MM.1S (cell line): Measurements from ENCODE around the gene CEP72.
"Not testable (repeated sequence)": the region's sequence is repeated elsewhere in the genome, so short reads cannot be mapped to it uniquely, and the experiment has no call there.

Experiments used
- DNase-seq: peaks from one replicate; pipeline ENCODE4 v3.0.0-alpha.2; 2015
- H2AFZ ChIP-seq: fragments of 300-600 bp; sonication (generic); 2 replicates; pipeline ENCODE4 v1.6.0; 2016; ENCODE audit warnings: antibody characterized with exemption, low read length
- H3F3A ChIP-seq: fragments of 300-600 bp; sonication (generic); 2 replicates; pipeline ENCODE4 v1.6.1; 2016; ENCODE audit warnings: mild to moderate bottlenecking, antibody characterized with exemption, low read length, moderate library complexity, mixed read lengths; ENCODE audit not compliant: insufficient read depth
- H3K27ac ChIP-seq: fragments of 300-600 bp; sonication (generic); 2 replicates; pipeline ENCODE4 v1.5.1; 2016; ENCODE audit warnings: mild to moderate bottlenecking, low read length
- H3K27me3 ChIP-seq: fragments of 300-600 bp; sonication (generic); replicated peaks from 2 replicates; pipeline ENCODE4 v1.6.0; 2016; ENCODE audit warnings: low read length; ENCODE audit not compliant: insufficient read depth
- H3K36me3 ChIP-seq: fragments of 300-600 bp; sonication (generic); replicated peaks from 2 replicates; pipeline ENCODE4 v1.6.1; 2016; ENCODE audit warnings: mild to moderate bottlenecking, low read length, mixed read lengths; ENCODE audit not compliant: insufficient read depth
- H3K4me1 ChIP-seq: fragments of 300-600 bp; sonication (generic); 2 replicates; pipeline ENCODE4 v1.6.1; 2016; ENCODE audit warnings: low read length, mixed read lengths
- H3K4me2 ChIP-seq: fragments of 300-600 bp; sonication (generic); 2 replicates; pipeline ENCODE4 v1.6.0; 2016; ENCODE audit warnings: low read depth, low read length
- H3K4me3 ChIP-seq: fragments of 300-600 bp; sonication (generic); 2 replicates; pipeline ENCODE4 v1.5.1; 2016; ENCODE audit warnings: low read length, mixed read lengths
- H3K79me2 ChIP-seq: fragments of 300-600 bp; sonication (generic); 2 replicates; pipeline ENCODE4 v1.6.1; 2016; ENCODE audit warnings: mixed run types, low read length, mixed read lengths
- H3K9ac ChIP-seq: fragments of 300-600 bp; sonication (generic); 2 replicates; pipeline ENCODE4 v1.6.1; 2016; ENCODE audit warnings: low read length, mixed read lengths
- H3K9me2 ChIP-seq: fragments of 300-600 bp; sonication (generic); replicated peaks from 2 replicates; pipeline ENCODE4 v1.6.1; 2016; ENCODE audit warnings: mild to moderate bottlenecking, low read length, mixed read lengths; ENCODE audit not compliant: insufficient read depth
- H3K9me3 ChIP-seq: fragments of 300-600 bp; sonication (generic); replicated peaks from 2 replicates; pipeline ENCODE4 v1.6.1; 2016; ENCODE audit warnings: mild to moderate bottlenecking, low read length, mixed read lengths; ENCODE audit not compliant: insufficient read depth
- H4K20me1 ChIP-seq: fragments of 300-600 bp; sonication (generic); 2 replicates; pipeline ENCODE4 v1.6.1; 2016; ENCODE audit warnings: mild to moderate bottlenecking, low read length, moderate library complexity, mixed read lengths; ENCODE audit not compliant: insufficient read depth
- EZH2 ChIP-seq: fragments of 300-600 bp; sonication (generic); optimal IDR thresholded peaks from 2 replicates; pipeline ENCODE3; 2017; ENCODE audit warnings: low read depth, mild to moderate bottlenecking, antibody characterized with exemption, low read length, mixed read lengths
- EZH2phosphoT487 ChIP-seq: fragments of 300-600 bp; sonication (generic); IDR thresholded peaks from 2 replicates; pipeline ENCODE4 v1.6.1; 2018; ENCODE audit warnings: antibody characterized with exemption, low read length
- TF ChIP-seq, protein P1 (sequence below): fragments of 300-600 bp; sonication (generic); IDR thresholded peaks from 2 replicates; pipeline ENCODE4 v1.5.1; 2016; ENCODE audit warnings: antibody characterized with exemption, low read length, mixed read lengths

CEP72 gene

DNA sequence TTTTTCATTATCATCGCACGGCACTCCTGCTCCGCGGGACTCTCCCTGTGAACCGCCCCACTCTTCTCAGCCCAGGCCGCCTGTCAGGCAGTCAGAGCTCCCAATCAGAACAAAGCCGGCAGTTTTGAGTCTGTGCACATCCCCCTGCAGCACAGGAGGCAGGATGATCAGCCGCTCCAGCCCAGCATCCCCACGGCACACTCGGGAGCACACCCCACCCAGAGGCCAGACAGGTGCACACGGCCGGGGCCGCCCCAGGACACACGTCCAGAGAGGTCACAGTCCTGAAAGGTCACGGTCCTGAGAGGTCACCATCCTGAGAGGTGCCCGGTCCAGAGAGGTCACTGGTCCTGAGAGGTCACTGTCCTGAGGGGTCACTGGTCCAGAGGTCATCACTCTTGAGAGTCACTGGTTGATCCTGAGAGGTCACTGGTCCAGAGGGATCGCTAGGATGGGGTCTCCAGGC lies 72.6 kb downstream of the CEP72 start:
- H3K4me2 ChIP-seq, result no peak overlapping the region
- no peaks in the 10 kb centered on the region for H3K9me3 ChIP-seq
- no peaks in the 10 kb centered on the region for H3K79me2 ChIP-seq
- DNase-seq, result no peak
- no peaks in the 10 kb centered on the region for H4K20me1 ChIP-seq
- no peak overlapping the region for H3K4me3 ChIP-seq
- H2AFZ ChIP-seq, result no peak overlapping the region
- no peak overlapping the region for H3K9ac ChIP-seq
- H3K4me1 ChIP-seq, result no peaks in the 10 kb centered on the region
- H3K9me2 ChIP-seq, result no peaks in the 10 kb centered on the region
- H3K36me3 ChIP-seq, result no peaks in the 10 kb centered on the region
- no peaks in the 10 kb centered on the region for H3F3A ChIP-seq
- H3K27me3 ChIP-seq, result no peaks in the 10 kb centered on the region
- H3K27ac ChIP-seq, result no peak overlapping the region
- no peak for TF ChIP-seq EZH2phosphoT487
- TF ChIP-seq, protein P1, sequence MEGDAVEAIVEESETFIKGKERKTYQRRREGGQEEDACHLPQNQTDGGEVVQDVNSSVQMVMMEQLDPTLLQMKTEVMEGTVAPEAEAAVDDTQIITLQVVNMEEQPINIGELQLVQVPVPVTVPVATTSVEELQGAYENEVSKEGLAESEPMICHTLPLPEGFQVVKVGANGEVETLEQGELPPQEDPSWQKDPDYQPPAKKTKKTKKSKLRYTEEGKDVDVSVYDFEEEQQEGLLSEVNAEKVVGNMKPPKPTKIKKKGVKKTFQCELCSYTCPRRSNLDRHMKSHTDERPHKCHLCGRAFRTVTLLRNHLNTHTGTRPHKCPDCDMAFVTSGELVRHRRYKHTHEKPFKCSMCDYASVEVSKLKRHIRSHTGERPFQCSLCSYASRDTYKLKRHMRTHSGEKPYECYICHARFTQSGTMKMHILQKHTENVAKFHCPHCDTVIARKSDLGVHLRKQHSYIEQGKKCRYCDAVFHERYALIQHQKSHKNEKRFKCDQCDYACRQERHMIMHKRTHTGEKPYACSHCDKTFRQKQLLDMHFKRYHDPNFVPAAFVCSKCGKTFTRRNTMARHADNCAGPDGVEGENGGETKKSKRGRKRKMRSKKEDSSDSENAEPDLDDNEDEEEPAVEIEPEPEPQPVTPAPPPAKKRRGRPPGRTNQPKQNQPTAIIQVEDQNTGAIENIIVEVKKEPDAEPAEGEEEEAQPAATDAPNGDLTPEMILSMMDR, result no peak
- TF ChIP-seq EZH2, result no peak

DNA sequence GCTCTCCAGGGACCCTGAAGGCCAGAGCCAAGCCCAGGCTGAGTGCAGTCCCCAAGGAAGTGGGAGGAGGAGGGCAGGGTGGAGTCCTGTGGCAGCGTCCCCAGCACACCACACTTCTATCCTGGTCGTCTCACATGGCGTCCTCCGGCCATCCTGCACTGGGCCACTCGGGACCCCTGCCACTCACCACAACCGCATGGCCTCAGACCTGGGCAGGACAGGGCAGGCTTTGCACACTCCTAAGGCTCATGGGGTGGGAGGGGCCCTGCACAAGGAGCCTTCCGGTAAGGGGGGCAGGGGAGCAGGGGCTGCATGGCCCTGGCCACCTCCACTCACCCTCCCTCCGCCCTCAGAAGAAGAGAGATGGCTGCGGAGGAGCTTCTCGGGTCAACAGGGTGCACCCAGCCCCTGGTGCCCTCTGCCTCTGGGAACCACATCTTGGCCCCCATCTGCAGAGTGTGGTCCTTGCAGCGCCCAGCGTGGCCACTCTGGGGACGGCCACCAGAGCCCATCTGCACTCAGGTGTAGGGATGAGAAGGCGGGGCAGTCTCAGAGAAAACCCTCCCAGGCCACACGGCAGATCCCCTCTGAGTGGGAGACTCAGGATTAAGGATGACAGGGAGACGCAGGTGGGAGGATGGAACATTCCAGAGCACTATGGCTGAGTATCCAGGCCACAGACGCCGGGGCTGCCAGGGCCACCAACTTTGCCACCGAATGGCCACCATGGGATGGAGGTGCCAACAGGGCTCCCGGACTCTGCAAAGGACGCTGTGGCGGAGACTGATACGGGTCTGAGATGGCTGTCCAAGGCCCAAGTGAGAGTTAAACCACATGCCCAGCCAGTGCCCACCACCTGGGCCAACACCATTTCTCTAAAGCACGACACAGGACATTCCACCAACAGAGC lies 73.4 kb downstream of the CEP72 start:
- Histone ChIP-seq H2AFZ (no peak overlapping the region), H3K9ac (no peak overlapping the region), H3K4me2 (no peak overlapping the region), H3K9me3 (no peaks in the 10 kb centered on the region), H3K4me1 (no peaks in the 10 kb centered on the region), H3K9me2 (no peaks in the 10 kb centered on the region), H3K27me3 (no peaks in the 10 kb centered on the region), H3K79me2 (no peaks in the 10 kb centered on the region), H3K36me3 (no peaks in the 10 kb centered on the region), H3K4me3 (no peak overlapping the region), H3F3A (no peaks in the 10 kb centered on the region), H4K20me1 (no peaks in the 10 kb centered on the region), H3K27ac (no peak overlapping the region)
- DNase-seq, result no peak
- TF ChIP-seq, protein P1, result no peak
- no peak for TF ChIP-seq EZH2
- TF ChIP-seq EZH2phosphoT487, result no peak

DNA sequence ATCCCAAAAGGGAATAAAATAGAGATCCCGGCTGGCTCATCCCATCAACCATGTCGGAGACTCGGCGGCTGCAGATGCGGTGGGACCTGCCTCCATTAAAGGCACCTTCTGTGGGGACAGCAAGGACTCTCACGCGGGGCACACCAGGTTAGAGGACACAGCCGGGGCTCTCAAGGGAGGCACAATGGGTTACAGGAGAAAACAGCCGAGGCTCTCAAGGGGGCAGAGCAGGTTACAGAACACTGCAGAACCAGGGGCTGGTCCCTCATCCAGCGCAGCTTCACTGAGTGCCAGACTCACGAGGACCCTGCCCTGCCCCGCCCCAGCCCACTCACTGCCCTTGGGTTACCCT lies 74.0 kb downstream of the CEP72 start:
- not testable (repeated sequence) for H3K9ac ChIP-seq, H3K27me3 ChIP-seq, H3K27ac ChIP-seq, H3K4me1 ChIP-seq, H3K9me3 ChIP-seq, H3K4me3 ChIP-seq, H3K79me2 ChIP-seq, H4K20me1 ChIP-seq, H3K36me3 ChIP-seq, H3K4me2 ChIP-seq, H2AFZ ChIP-seq, DNase-seq, H3K9me2 ChIP-seq, H3F3A ChIP-seq

DNA sequence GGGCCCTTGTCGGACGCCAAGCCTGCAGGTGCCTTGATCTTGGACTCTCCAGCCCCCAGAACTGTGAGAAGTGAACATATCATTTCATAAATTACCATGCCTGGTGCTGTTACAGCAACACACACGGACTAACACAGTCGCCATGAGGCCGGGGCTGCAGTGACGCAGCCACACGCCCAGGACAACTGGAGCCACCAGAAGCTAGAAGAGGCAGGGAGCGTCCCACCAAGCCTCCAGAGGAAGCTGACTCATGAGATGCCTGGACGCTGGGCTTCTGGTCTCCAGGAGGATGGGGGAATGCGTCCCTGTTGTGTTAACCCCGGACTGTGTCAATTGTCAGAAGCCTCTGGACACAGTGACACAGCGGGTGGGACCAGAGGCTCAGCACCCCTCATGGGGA lies 74.8 kb downstream of the CEP72 start:
- H3K9me2 ChIP-seq, result not testable (repeated sequence)

DNA sequence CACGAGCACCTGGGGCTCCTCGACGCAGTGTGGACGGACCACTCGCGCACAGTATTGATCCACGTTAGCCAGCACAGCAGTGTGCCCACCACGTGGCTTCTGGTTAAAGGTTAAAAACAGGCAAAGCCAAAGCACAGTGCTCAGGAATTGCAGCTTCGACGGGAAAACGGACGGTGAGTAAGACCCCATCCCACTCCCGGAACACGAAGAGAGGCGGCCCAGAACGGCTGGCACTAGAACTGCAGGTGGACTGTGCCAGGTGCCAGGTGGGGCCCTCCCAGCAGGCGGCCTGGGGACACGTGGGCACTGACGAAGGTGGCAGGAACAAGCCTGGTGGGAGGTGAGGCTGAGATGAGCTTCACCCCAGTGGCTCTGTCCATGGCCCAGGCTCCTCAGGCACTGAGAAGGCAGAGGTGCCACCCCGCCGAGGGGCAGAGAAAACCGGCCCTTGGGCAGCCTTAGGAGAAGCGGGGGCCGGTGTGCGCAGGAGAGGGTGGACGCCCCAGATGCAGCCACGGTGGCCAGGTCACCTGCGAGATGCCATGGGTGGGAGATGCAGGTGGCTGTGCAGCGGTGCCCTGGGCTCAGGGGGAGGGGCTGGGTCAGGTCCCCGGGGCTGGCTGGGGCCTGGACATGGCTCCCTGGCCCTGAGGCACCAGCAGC lies 76.3 kb downstream of the CEP72 start:
- not testable (repeated sequence) for H3K36me3 ChIP-seq, H3K27ac ChIP-seq, H3K4me3 ChIP-seq, H3K9me2 ChIP-seq, H2AFZ ChIP-seq, H3F3A ChIP-seq, H3K4me2 ChIP-seq, H4K20me1 ChIP-seq, H3K4me1 ChIP-seq, DNase-seq, H3K79me2 ChIP-seq, H3K9ac ChIP-seq, H3K9me3 ChIP-seq, H3K27me3 ChIP-seq

More for the DNA sequence above, 74.8 kb downstream of the CEP72 start:
- H3K79me2 ChIP-seq, H3K27me3 ChIP-seq, H3K36me3 ChIP-seq, DNase-seq, H2AFZ ChIP-seq, H3K4me1 ChIP-seq, H3K4me3 ChIP-seq, H4K20me1 ChIP-seq, H3K27ac ChIP-seq, H3K9ac ChIP-seq, H3F3A ChIP-seq, H3K9me3 ChIP-seq, H3K4me2 ChIP-seq: not testable (repeated sequence)

DNA sequence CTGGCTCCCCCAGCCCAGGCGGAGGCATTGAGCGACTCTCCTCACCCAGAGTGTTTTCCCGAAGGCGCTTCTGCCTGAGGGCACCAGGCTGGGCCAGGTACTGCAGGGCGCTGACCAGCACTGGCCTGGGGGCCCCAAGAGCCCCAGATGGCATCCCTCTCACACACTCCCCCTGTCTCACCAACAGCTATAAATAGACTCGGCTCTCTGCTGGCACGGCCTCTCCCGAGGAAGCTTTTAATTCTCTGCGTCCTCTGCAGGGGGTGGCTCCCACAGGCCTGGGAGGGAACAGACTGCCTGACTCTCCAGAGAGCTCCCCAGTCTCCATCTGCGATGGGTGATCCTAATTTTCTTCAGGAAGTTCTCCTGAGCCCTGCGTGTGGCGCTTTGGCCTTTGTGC lies 78.2 kb downstream of the CEP72 start:
- not testable (repeated sequence) for H3K9me2 ChIP-seq

More for the DNA sequence above, 78.2 kb downstream of the CEP72 start:
- H3K4me3 ChIP-seq, H3K9ac ChIP-seq, H3K4me2 ChIP-seq, H3K27ac ChIP-seq, H3F3A ChIP-seq, H2AFZ ChIP-seq, H4K20me1 ChIP-seq, H3K36me3 ChIP-seq, H3K79me2 ChIP-seq, H3K4me1 ChIP-seq, H3K9me3 ChIP-seq, H3K27me3 ChIP-seq, DNase-seq: not testable (repeated sequence)
